Stimulated activated CD8-positive, alpha-beta memory T cell treated with anti-CD3 and anti-CD28 coated beads, Interleukin-4, amount 100 ng/mL, for 4 hours (primary cell): ENCODE results near the gene CARD10.
"Not testable (repeated sequence)": the region's sequence is repeated elsewhere in the genome, so short reads cannot be mapped to it uniquely, and the experiment has no call there.

Source experiments
- DNase-seq, 2 donors: peaks; one replicate each; pipeline ENCODE4 v3.0.0-alpha.2; 2020; ENCODE audit warnings: low read depth in 2 of 2, low spot score in 1 of 2

Gene CARD10

GRCh38 chr22:37557321-37558001 is 38.2 kb upstream of the CARD10 start:
- DNase-seq = no peak

- DNase-seq = no peak
Measured at GRCh38 chr22:37556710-37557109, 37.5 kb upstream of the CARD10 start.

- DNase-seq = no peak
Measured at GRCh38 chr22:37555029-37555428, 35.8 kb upstream of the CARD10 start.

GRCh38 chr22:37553725-37554124 is 34.5 kb upstream of the CARD10 start:
- DNase-seq = no peak

GRCh38 chr22:37552524-37553163 is 33.4 kb upstream of the CARD10 start:
- DNase-seq = no peak

- DNase-seq = no peak
Measured at GRCh38 chr22:37551981-37552380, 32.8 kb upstream of the CARD10 start.

GRCh38 chr22:37550921-37551320 is 31.7 kb upstream of the CARD10 start:
- not testable (repeated sequence) for DNase-seq

- DNase-seq = no peak
Measured at GRCh38 chr22:37549704-37550059, 30.5 kb upstream of the CARD10 start.

- DNase-seq = no peak
Measured at GRCh38 chr22:37547251-37547741, 28.1 kb upstream of the CARD10 start.

- DNase-seq = no peak
Measured at GRCh38 chr22:37546437-37547250, 27.4 kb upstream of the CARD10 start.

GRCh38 chr22:37545703-37546436 is 26.7 kb upstream of the CARD10 start:
- DNase-seq = no peak

- DNase-seq = no peak
Measured at GRCh38 chr22:37544955-37545702, 25.9 kb upstream of the CARD10 start.

- no peak for DNase-seq
Measured at GRCh38 chr22:37542959-37543358, 23.7 kb upstream of the CARD10 start.

- not testable (repeated sequence) for DNase-seq
Measured at GRCh38 chr22:37542416-37542815, 23.2 kb upstream of the CARD10 start.

- DNase-seq = not testable (repeated sequence)
Measured at GRCh38 chr22:37539790-37540189, 20.6 kb upstream of the CARD10 start.

- peak; percentile 74 to 75 for DNase-seq
Measured at GRCh38 chr22:37538590-37539357, 19.6 kb upstream of the CARD10 start.

GRCh38 chr22:37535159-37535558 is 15.9 kb upstream of the CARD10 start:
- no peak for DNase-seq

GRCh38 chr22:37534445-37534844 is 15.2 kb upstream of the CARD10 start:
- no peak for DNase-seq

GRCh38 chr22:37533995-37534394 is 14.8 kb upstream of the CARD10 start:
- no peak for DNase-seq
